ENCODE data around the gene SCAMP5. TPM values are rescaled to one million over a fixed set of nuclear protein-coding genes. Genes with fewer than 3 reads are reported as not detected.

Gene SCAMP5
- total and polyA plus RNA-seq, 2 of the 13 experiments (the other 11 are each of a cell fraction or from before 2014, with no cell fraction given): 34.3 to 49.0 TPM

DNA sequence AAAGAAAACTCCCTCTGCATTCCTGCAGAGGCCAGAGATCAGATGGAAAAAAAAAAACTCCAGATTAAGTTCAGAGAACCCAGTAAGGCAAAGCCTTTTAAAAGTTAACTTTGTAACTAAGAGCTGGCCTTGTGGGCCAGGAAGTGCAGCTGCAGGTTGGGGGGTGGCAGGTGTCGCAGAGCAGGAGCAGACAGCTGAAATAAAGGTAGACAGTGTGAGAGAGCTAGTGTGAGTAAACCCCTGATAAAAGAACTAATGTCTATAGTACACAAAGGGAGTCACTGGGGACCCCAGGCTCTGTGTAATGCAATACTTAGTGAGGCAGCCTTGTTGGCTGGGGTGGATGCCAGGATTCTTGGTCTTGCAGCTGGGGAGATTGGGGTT lies 70.1 kb downstream of the SCAMP5 start (continued):
- TF ChIP-seq, protein P1, sequence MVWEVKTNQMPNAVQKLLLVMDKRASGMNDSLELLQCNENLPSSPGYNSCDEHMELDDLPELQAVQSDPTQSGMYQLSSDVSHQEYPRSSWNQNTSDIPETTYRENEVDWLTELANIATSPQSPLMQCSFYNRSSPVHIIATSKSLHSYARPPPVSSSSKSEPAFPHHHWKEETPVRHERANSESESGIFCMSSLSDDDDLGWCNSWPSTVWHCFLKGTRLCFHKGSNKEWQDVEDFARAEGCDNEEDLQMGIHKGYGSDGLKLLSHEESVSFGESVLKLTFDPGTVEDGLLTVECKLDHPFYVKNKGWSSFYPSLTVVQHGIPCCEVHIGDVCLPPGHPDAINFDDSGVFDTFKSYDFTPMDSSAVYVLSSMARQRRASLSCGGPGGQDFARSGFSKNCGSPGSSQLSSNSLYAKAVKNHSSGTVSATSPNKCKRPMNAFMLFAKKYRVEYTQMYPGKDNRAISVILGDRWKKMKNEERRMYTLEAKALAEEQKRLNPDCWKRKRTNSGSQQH (CRISPR knock-in tag; IDR thresholded peaks at IDR 0.05; ENCODE audit: low read depth): no peak
- TF ChIP-seq FOXM1 (CRISPR knock-in tag; IDR thresholded peaks at IDR 0.05) (no peak), MBNL3 (CRISPR knock-in tag; conservative IDR thresholded peaks at IDR 0.05) (no peak), ZNF878 (CRISPR knock-in tag; IDR thresholded peaks at IDR 0.05) (peak; percentile 47; the same call in 1 of the 2 replicates), NONO (IDR thresholded peaks at IDR 0.05) (no peak), NONO (CRISPR knock-in tag; conservative IDR thresholded peaks at IDR 0.05) (no peak), TARDBP (CRISPR knock-in tag; IDR thresholded peaks at IDR 0.05) (no peak), GATAD2A (CRISPR knock-in tag; IDR thresholded peaks at IDR 0.05) (peak; percentile 43; the same call in 1 of the 2 replicates), RXRB (CRISPR knock-in tag; IDR thresholded peaks at IDR 0.05; ENCODE audit: borderline replicate concordance) (peak; percentile 62; the same call in 1 of the 2 replicates), XRCC5 (optimal IDR thresholded peaks at IDR 0.05; ENCODE audit: low read length) (no peak), MIXL1 (CRISPR knock-in tag; IDR thresholded peaks at IDR 0.05) (peak; percentile 63; the same call in 1 of the 2 replicates), ZBTB8A (CRISPR knock-in tag; IDR thresholded peaks at IDR 0.05; ENCODE audit: borderline replicate concordance, low read depth) (no peak), NFATC3 (CRISPR knock-in tag; IDR thresholded peaks at IDR 0.05) (no peak)
- TF ChIP-seq, protein P2, sequence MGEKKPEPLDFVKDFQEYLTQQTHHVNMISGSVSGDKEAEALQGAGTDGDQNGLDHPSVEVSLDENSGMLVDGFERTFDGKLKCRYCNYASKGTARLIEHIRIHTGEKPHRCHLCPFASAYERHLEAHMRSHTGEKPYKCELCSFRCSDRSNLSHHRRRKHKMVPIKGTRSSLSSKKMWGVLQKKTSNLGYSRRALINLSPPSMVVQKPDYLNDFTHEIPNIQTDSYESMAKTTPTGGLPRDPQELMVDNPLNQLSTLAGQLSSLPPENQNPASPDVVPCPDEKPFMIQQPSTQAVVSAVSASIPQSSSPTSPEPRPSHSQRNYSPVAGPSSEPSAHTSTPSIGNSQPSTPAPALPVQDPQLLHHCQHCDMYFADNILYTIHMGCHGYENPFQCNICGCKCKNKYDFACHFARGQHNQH (CRISPR knock-in tag; IDR thresholded peaks at IDR 0.05): 0 out of 2 replicates have a peak, but pooled peaks have one; percentile 48
- TF ChIP-seq, protein P3, sequence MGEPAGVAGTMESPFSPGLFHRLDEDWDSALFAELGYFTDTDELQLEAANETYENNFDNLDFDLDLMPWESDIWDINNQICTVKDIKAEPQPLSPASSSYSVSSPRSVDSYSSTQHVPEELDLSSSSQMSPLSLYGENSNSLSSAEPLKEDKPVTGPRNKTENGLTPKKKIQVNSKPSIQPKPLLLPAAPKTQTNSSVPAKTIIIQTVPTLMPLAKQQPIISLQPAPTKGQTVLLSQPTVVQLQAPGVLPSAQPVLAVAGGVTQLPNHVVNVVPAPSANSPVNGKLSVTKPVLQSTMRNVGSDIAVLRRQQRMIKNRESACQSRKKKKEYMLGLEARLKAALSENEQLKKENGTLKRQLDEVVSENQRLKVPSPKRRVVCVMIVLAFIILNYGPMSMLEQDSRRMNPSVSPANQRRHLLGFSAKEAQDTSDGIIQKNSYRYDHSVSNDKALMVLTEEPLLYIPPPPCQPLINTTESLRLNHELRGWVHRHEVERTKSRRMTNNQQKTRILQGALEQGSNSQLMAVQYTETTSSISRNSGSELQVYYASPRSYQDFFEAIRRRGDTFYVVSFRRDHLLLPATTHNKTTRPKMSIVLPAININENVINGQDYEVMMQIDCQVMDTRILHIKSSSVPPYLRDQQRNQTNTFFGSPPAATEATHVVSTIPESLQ (CRISPR knock-in tag; conservative IDR thresholded peaks at IDR 0.05): no peak
- TF ChIP-seq, protein P4, sequence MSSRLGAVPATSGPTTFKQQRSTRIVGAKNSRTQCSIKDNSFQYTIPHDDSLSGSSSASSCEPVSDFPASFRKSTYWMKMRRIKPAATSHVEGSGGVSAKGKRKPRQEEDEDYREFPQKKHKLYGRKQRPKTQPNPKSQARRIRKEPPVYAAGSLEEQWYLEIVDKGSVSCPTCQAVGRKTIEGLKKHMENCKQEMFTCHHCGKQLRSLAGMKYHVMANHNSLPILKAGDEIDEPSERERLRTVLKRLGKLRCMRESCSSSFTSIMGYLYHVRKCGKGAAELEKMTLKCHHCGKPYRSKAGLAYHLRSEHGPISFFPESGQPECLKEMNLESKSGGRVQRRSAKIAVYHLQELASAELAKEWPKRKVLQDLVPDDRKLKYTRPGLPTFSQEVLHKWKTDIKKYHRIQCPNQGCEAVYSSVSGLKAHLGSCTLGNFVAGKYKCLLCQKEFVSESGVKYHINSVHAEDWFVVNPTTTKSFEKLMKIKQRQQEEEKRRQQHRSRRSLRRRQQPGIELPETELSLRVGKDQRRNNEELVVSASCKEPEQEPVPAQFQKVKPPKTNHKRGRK (CRISPR knock-in tag; IDR thresholded peaks at IDR 0.05): no peak
- TF ChIP-seq, protein P5, sequence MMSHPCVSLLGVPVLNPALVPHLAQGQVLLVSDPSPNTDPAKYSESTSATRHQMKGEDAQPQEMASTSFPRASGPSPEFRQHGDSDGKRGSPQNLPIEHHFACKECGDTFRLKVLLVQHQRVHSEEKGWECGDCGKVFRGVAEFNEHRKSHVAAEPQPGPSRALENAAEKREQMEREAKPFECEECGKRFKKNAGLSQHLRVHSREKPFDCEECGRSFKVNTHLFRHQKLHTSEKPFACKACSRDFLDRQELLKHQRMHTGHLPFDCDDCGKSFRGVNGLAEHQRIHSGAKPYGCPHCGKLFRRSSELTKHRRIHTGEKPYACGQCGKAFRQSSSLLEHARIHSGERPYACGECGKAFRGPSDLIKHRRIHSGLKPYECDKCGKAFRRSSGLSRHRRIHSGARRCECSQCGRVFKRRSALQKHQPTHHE (CRISPR knock-in tag; IDR thresholded peaks at IDR 0.05; ENCODE audit: borderline replicate concordance): no peak
- TF ChIP-seq, protein P6, sequence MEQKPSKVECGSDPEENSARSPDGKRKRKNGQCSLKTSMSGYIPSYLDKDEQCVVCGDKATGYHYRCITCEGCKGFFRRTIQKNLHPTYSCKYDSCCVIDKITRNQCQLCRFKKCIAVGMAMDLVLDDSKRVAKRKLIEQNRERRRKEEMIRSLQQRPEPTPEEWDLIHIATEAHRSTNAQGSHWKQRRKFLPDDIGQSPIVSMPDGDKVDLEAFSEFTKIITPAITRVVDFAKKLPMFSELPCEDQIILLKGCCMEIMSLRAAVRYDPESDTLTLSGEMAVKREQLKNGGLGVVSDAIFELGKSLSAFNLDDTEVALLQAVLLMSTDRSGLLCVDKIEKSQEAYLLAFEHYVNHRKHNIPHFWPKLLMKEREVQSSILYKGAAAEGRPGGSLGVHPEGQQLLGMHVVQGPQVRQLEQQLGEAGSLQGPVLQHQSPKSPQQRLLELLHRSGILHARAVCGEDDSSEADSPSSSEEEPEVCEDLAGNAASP (CRISPR knock-in tag; IDR thresholded peaks at IDR 0.05; ENCODE audit: borderline replicate concordance): peak; percentile 28; the same call in 1 of the 2 replicates

All from HepG2 (cell line).